Measurements from ENCODE around the gene KIFBP. TPM values are rescaled to one million over a fixed set of nuclear protein-coding genes. Genes with fewer than 3 reads are reported as not detected.

Gene KIFBP
- total RNA-seq, 4 donors from 2014 or later: 21.9 to 23.8 (median 22.9) TPM

DNA sequence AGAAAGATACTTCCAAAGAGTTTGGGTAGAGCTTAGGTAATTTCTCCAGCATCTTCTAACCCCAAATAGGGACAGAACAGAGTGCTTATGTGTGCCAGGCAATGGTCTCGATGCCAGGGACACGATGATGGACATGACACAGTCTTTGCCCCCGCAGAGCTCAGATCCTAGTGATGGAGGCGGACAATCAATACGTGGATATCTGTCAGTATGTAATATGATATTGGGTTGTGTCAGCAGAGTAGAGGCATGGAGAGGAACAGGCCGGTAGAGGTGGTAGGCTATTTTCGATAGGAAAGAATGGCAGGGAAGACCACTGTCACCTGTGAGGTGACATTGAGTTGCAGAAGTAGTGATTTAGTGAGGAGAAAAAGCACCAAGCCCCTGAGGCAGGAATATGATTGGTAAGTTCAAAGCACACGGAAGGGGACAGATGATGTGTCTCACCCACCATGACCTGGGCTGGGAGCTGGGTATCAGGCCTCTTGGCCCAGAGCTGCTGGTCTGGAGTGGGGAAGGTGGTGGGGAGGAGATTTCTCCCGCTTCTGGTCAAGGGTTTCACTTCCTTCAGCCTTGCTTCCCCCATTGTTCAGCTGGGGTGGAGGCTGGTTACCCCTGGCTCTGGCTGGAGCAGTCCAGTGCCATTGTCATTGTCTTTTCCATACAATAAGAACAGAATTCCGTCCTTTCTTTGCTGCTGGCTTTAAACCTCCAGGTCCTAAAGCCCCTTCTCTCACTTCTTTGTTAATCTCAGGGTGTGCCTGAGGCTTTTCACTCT lies 63.3 kb downstream of the KIFBP start:
- 76 to 81% methylated on average over 10 of the region's 10 CpGs for WGBS, 2 donors
- H3K4me3 ChIP-seq (ENCODE audit: low read depth, poor library complexity, severe bottlenecking): no peak overlapping the region
- intact Hi-C loops (cut with DNase I; ENCODE audit: low total_unique reads): no loop called here
- TF ChIP-seq, protein P1, sequence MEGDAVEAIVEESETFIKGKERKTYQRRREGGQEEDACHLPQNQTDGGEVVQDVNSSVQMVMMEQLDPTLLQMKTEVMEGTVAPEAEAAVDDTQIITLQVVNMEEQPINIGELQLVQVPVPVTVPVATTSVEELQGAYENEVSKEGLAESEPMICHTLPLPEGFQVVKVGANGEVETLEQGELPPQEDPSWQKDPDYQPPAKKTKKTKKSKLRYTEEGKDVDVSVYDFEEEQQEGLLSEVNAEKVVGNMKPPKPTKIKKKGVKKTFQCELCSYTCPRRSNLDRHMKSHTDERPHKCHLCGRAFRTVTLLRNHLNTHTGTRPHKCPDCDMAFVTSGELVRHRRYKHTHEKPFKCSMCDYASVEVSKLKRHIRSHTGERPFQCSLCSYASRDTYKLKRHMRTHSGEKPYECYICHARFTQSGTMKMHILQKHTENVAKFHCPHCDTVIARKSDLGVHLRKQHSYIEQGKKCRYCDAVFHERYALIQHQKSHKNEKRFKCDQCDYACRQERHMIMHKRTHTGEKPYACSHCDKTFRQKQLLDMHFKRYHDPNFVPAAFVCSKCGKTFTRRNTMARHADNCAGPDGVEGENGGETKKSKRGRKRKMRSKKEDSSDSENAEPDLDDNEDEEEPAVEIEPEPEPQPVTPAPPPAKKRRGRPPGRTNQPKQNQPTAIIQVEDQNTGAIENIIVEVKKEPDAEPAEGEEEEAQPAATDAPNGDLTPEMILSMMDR (IDR thresholded peaks at IDR 0.05): no peak
- TF ChIP-seq POLR2A (IDR thresholded peaks at IDR 0.05): no peak
- DNase-seq (ENCODE audit: low spot score in 2 of 2): no peak

GRCh38 chr10:69052736-69053135 lies 64.1 kb downstream of the KIFBP start:
- DNase-seq (ENCODE audit: low spot score in 2 of 2): no peak
- no peak overlapping the region for H3K4me3 ChIP-seq (ENCODE audit: low read depth, poor library complexity, severe bottlenecking)
- intact Hi-C loops (cut with DNase I; ENCODE audit: low total_unique reads): no loop called here
- WGBS, 2 donors: 74 to 77% methylated on average over 6 of the region's 6 CpGs
- no peak for TF ChIP-seq POLR2A (IDR thresholded peaks at IDR 0.05)
- TF ChIP-seq, protein P1 (IDR thresholded peaks at IDR 0.05): no peak

DNA sequence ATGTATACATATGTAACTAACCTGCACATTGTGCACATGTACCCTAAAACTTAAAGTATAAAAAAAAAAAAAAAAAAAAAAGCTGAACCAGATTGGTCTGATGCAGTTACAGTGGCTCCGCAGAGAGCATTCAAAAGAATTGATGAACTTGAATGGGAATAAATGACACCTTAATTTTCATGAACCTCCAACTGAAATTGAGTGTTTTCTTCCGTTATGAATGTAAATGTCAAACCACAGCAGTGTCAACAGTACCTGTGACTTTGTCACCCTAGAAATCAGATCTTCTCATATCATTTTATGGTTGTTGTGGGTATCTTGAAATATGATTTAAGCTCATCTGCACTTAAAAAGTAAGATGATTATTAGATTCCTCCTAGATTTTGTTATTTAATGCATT lies 66.6 kb downstream of the KIFBP start:
- no peak for DNase-seq (ENCODE audit: low spot score in 2 of 2)
- 78 to 91% methylated on average over 2 of the region's 2 CpGs for WGBS, 2 donors
- no peak overlapping the region for H3K4me3 ChIP-seq (ENCODE audit: low read depth, poor library complexity, severe bottlenecking)
- intact Hi-C loops (cut with DNase I; ENCODE audit: low total_unique reads): no loop called here
- TF ChIP-seq POLR2A (IDR thresholded peaks at IDR 0.05): no peak
- TF ChIP-seq, protein P1 (IDR thresholded peaks at IDR 0.05): no peak

GRCh38 chr10:69056129-69056528 lies 67.5 kb downstream of the KIFBP start:
- intact Hi-C loops (cut with DNase I; ENCODE audit: low total_unique reads): no loop called here
- WGBS, 2 donors: 48 to 52% methylated on average over 7 of the region's 7 CpGs
- TF ChIP-seq, protein P1 (IDR thresholded peaks at IDR 0.05): no peak
- DNase-seq (ENCODE audit: low spot score in 2 of 2): no peak
- no peak overlapping the region for H3K4me3 ChIP-seq (ENCODE audit: low read depth, poor library complexity, severe bottlenecking)

DNA sequence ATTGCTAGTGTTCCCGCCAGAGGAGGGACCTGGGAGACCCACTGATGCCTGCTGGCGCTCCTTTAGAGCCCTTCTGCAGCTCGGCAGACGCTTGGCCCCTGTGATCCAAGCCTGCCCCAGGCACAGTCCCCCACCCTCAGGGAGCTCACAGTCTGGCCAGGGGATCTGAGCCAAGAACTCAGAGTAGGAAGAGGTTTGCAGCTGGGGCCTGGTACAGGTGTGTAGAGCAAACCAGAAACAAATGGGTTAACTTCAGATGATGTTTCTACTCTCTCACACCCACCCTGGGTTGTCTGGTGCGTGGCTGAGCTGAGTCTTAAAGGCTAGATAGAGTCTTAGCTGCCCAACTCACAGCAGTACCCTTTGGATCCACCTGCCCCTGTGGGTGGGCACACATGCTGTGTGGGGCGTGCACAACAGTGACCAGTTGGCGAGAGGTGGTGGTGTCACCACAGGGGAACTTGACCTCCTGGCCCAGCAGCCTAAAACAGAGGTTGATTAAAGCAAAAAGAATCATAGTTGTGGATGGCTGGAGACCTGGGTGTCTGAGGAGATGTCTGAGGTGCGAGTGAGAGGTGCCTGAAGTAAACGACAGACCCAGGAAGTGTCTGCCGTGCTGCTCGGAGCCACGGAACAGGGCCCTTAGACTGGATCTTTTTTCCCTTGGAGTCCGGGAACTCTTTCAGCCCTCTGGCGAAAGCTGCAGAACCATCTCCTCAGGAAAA lies 68.1 kb downstream of the KIFBP start:
- H3K4me3 ChIP-seq (ENCODE audit: low read depth, poor library complexity, severe bottlenecking): no peak overlapping the region
- no peak for DNase-seq (ENCODE audit: low spot score in 2 of 2)
- intact Hi-C loops (cut with DNase I; ENCODE audit: low total_unique reads): no loop called here
- WGBS, 2 donors: 72% methylated on average over 14 of the region's 14 CpGs
- no peak for TF ChIP-seq POLR2A (IDR thresholded peaks at IDR 0.05)
- TF ChIP-seq, protein P1 (IDR thresholded peaks at IDR 0.05): no peak

Data from lower leg skin (tissue), 4 donors.